ENCODE data around the gene UGGT1. TPM values are rescaled to one million over a fixed set of nuclear protein-coding genes. Genes with fewer than 3 reads are reported as not detected.

The UGGT1 gene
- total and polyA plus RNA-seq, 9 of the 15 experiments (the other 6 are each of a cell fraction or from before 2014, with no cell fraction given), result 5.1 to 56.4 (median 37.9) TPM

DNA sequence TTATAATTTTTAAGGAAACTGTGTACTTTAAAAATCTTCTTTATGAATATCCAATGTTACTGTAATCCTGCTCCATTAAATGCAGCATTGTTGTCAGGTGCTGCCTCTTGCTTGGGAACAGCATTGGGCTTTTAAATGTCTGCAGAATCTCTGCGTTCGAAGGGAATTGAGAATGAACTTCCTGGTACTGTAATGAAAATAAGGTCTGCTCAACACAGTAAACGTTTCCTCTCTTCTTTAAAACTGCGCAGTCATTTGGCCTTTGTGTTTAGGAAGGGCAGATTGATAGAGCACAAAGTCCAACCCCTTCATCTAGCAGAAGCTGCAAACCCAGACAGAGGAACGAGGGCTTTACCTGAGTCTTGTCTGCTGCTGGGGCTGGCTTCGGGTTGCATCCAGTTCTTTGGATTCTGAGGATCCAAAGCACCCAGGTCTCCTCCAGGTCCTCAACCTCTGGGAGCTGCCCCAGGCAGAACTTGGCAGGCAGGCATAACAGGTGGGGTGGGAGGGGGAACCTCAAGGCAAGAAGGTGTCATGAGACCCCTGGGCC lies 104.5 kb downstream of the UGGT1 start (continued):
- no peak for TF ChIP-seq SRSF7 (optimal IDR thresholded peaks at IDR 0.05; ENCODE audit: low read depth, low read length)
- TF ChIP-seq, protein P1, sequence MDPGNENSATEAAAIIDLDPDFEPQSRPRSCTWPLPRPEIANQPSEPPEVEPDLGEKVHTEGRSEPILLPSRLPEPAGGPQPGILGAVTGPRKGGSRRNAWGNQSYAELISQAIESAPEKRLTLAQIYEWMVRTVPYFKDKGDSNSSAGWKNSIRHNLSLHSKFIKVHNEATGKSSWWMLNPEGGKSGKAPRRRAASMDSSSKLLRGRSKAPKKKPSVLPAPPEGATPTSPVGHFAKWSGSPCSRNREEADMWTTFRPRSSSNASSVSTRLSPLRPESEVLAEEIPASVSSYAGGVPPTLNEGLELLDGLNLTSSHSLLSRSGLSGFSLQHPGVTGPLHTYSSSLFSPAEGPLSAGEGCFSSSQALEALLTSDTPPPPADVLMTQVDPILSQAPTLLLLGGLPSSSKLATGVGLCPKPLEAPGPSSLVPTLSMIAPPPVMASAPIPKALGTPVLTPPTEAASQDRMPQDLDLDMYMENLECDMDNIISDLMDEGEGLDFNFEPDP (CRISPR knock-in tag; IDR thresholded peaks at IDR 0.05), result no peak

- FAIRE-seq (no peak), ATAC-seq (no peak), DNase-seq (ENCODE audit: extremely low read depth in 1 of 4, low spot score in 3 of 4) (no peak)
- H3K79me2 ChIP-seq (ENCODE audit: control insufficient read depth, insufficient read depth, low read length), result no peaks in the 10 kb centered on the region
- no peaks in the 10 kb centered on the region for H4K20me1 ChIP-seq (replicated peaks; ENCODE audit: control insufficient read depth, insufficient read depth, low read length)
- no peak overlapping the region for H2AFZ ChIP-seq (ENCODE audit: low read depth, low read length)
- H3K9me3 ChIP-seq (replicated peaks; ENCODE audit: control insufficient read depth, insufficient read depth, low read depth, low read length), result no peaks in the 10 kb centered on the region
- BruUV-seq (replicated peaks), result no TSS peak
- POLR2A ChIA-PET, result interaction anchor here (0.6 kb wide), 1 partner anchor 515 kb away, joined by 3 read pairs; no protein-coding TSS in a partner anchor
- H3K27me3 ChIP-seq (ENCODE audit: control insufficient read depth in 2 of 2, insufficient read depth in 2 of 2, low read length in 2 of 2), result no peaks in the 10 kb centered on the region
- CTCF ChIA-PET (ENCODE audit: low intra/inter-chr PET ratio), result no interaction called here
- H3K4me3 ChIP-seq, result no peak overlapping the region
- TF ChIP-seq SAP30 (IDR thresholded peaks at IDR 0.05; ENCODE audit: borderline replicate concordance, insufficient read depth, low read depth, low read length, poor library complexity, severe bottlenecking) (no peak), NBN (IDR thresholded peaks at IDR 0.05; ENCODE audit: low read depth) (no peak), GABPB1 (CRISPR knock-in tag; IDR thresholded peaks at IDR 0.05) (no peak), RREB1 (CRISPR knock-in tag; IDR thresholded peaks at IDR 0.05) (no peak)
- TF ChIP-seq, protein P2, sequence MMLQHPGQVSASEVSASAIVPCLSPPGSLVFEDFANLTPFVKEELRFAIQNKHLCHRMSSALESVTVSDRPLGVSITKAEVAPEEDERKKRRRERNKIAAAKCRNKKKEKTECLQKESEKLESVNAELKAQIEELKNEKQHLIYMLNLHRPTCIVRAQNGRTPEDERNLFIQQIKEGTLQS (IDR thresholded peaks at IDR 0.05), result no peak
- TF ChIP-seq, protein P2 (CRISPR knock-in tag; conservative IDR thresholded peaks at IDR 0.05), result no peak
- no peak overlapping the region for H3K9ac ChIP-seq (ENCODE audit: insufficient read depth in 1 of 2, low read depth in 2 of 2, low read length in 2 of 2)
- WGBS (ENCODE audit: insufficient coverage, low coverage, missing lambda C conversion rate), result 83% methylated on average over 5 of the region's 5 CpGs
- no peak overlapping the region for H3K27ac ChIP-seq (ENCODE audit: extremely low read depth, low read depth, low read length)
- intact Hi-C loops (cut with micrococcal nuclease), result loop anchor here (10.0 kb wide), 1 partner anchor 1551 kb away; no protein-coding TSS in a partner anchor
- peaks cover 10% of the 10 kb centered on the region for H3K36me3 ChIP-seq (ENCODE audit: control insufficient read depth, insufficient read depth, low read length)
- peaks cover 0 to 7% of the 10 kb centered on the region in 2 experiments; a peak in 2 of 5 replicates for H3K4me1 ChIP-seq (replicated peaks in 1 of 2; ENCODE audit: control insufficient read depth in 2 of 2, insufficient read depth in 2 of 2, low read length in 2 of 2)
- no peaks in the 10 kb centered on the region for H3K9me1 ChIP-seq (ENCODE audit: control insufficient read depth, insufficient read depth, low read length)
- no peak overlapping the region for H3K4me2 ChIP-seq (ENCODE audit: insufficient read depth, low read length)
- in situ Hi-C loops (cut with MboI), result no loop called here
These were observed 105.0 kb downstream of the UGGT1 start for GRCh38 chr2:128196026-128196425.
